ENCODE data around the gene KLHL29.

KLHL29 gene

DNA sequence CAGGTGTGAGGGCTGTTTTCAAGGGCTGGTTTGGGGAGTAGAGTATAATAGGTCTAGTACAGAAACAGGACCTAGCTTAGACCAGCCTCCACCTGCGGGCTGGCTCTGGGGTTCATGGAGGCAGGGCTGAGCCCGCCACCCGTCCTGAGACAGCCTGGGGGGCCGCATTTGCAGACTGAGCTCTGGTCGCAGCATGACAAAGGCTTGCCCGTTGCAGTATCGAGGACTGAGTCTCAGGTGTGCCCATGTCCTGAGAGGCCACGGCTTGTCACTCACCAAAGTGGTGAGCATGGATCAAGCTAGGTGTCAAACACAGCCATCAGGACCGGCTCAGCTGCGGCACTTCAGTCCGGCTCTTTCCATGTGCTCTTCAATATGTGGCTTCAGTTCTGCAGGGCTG, 144.7 kb downstream of the KLHL29 start:
- peaks cover 2 to 11% of the 10 kb centered on the region in 2 experiments for H3K4me1 ChIP-seq (ENCODE audit: control insufficient read depth in 1 of 2, insufficient read depth in 2 of 2, low read length in 2 of 2)
- H4K91ac ChIP-seq (ENCODE audit: low read depth, low read length) = no peak overlapping the region
- no CpG with 5 or more reads among the region's 11 CpGs for WGBS (ENCODE audit: extremely low coverage, insufficient coverage, insufficient read length)
- H2BK12ac ChIP-seq (ENCODE audit: low read length) = no peak overlapping the region
- no peaks in the 10 kb centered on the region for H3K79me2 ChIP-seq (ENCODE audit: control insufficient read depth, insufficient read depth, low read length, poor library complexity)
- peaks cover 2% of the 10 kb centered on the region for H3K9me3 ChIP-seq (ENCODE audit: insufficient read depth, low read depth, low read length)
- no peak overlapping the region for H3K4me3 ChIP-seq (ENCODE audit: low read depth, low read length)
- H3K4ac ChIP-seq (ENCODE audit: low read depth, low read length) = no peak overlapping the region
- H4K8ac ChIP-seq (ENCODE audit: low read depth, low read length) = no peak overlapping the region
- H3K9ac ChIP-seq (ENCODE audit: low read length) = no peak overlapping the region
- H3K18ac ChIP-seq (ENCODE audit: low read length) = no peak overlapping the region
- no peaks in the 10 kb centered on the region for H3K79me1 ChIP-seq (ENCODE audit: low read length)
- H2BK120ac ChIP-seq (ENCODE audit: insufficient read depth, low read length, poor library complexity) = no peak overlapping the region
- no peak overlapping the region for H3K14ac ChIP-seq (ENCODE audit: low read length)
- no peak overlapping the region for H4K12ac ChIP-seq (ENCODE audit: low read depth, low read length)
- H3K27me3 ChIP-seq (ENCODE audit: insufficient read depth, low read length) = no peaks in the 10 kb centered on the region
- no peak overlapping the region for H3K4me2 ChIP-seq (ENCODE audit: low read length)
- no peak overlapping the region for H2AFZ ChIP-seq (ENCODE audit: insufficient read depth, low read length, poor library complexity)
- H2AK5ac ChIP-seq (ENCODE audit: low read length) = no peak overlapping the region
- H2BK5ac ChIP-seq (ENCODE audit: low read depth, low read length, poor library complexity) = no peak overlapping the region
- no peak overlapping the region for H3K23ac ChIP-seq (ENCODE audit: low read length)
- H3K36me3 ChIP-seq (ENCODE audit: control insufficient read depth in 1 of 2, insufficient read depth in 2 of 2, low read length in 2 of 2) = no peaks in the 10 kb centered on the region
- no peak overlapping the region for H3K27ac ChIP-seq (ENCODE audit: low read depth, low read length)
- DNase-seq = no peak

DNA sequence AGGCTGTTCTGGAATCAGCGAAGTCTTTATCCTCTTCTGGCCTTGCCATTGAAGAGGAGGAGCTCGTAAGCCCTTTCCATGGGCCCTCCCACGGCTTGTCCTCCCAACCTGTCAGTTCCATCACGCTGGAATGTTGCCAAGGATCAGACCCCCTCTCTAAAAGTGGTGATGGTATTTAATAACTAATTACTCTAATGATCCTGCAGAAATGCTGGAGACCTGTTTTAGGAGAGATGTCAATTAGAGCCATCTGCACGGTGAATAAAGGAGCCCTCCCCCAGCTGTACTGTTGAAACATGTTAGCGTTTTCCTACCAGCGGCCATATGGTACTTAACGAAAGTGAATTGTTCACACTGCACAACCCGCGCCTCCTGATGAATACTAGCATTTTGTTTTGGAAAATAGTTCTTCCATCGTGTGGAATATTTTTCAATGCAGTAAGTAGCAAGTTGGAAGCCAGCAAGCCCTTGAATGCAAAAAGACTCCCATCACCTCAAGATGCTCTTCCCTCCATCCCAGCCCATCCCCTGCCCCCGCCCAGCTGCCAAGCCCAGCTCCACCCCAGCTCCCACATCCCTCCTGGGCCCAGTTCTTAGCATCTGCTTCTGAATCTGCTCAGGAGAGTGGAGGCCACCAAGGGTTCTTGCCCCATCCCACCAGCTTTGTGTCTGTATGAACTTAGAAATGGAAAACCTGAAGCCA, 145.4 kb downstream of the KLHL29 start:
- H3K79me1 ChIP-seq (ENCODE audit: low read length) = no peaks in the 10 kb centered on the region
- H3K18ac ChIP-seq (ENCODE audit: low read length) = no peak overlapping the region

DNA sequence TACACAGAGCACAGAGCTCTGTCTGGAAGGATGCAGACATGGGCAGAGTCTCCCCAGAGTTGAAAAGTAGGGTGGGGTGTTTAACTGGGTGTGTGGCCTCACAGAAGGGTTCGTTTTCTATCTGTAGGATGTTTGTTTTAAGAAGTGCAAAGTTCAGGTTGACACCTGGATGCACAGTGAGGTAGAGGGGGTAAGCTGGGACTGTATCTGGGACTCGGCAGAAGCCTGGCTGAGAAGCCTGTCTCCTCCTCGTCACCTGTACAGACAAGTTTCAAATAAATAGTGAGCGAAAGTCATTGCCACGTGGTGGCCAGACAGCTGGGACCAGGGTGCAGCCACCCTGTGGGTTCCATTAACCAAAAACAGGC, 145.9 kb downstream of the KLHL29 start:
- Histone ChIP-seq H3K27ac (ENCODE audit: low read depth, low read length) (no peak overlapping the region), H4K12ac (ENCODE audit: low read depth, low read length) (no peak overlapping the region), H3K36me3 (ENCODE audit: control insufficient read depth in 1 of 2, insufficient read depth in 2 of 2, low read length in 2 of 2) (no peaks in the 10 kb centered on the region), H3K23ac (ENCODE audit: low read length) (no peak overlapping the region), H3K14ac (ENCODE audit: low read length) (no peak overlapping the region), H3K18ac (ENCODE audit: low read length) (no peak overlapping the region), H3K4me1 (ENCODE audit: control insufficient read depth in 1 of 2, insufficient read depth in 2 of 2, low read length in 2 of 2) (peaks cover 2 to 11% of the 10 kb centered on the region in 2 experiments), H3K79me2 (ENCODE audit: control insufficient read depth, insufficient read depth, low read length, poor library complexity) (no peaks in the 10 kb centered on the region), H2BK5ac (ENCODE audit: low read depth, low read length, poor library complexity) (no peak overlapping the region), H2BK120ac (ENCODE audit: insufficient read depth, low read length, poor library complexity) (no peak overlapping the region), H4K91ac (ENCODE audit: low read depth, low read length) (no peak overlapping the region), H4K8ac (ENCODE audit: low read depth, low read length) (no peak overlapping the region), H3K4me2 (ENCODE audit: low read length) (no peak overlapping the region), H3K9me3 (ENCODE audit: insufficient read depth, low read depth, low read length) (no peaks in the 10 kb centered on the region), H3K27me3 (ENCODE audit: insufficient read depth, low read length) (no peaks in the 10 kb centered on the region), H3K79me1 (ENCODE audit: low read length) (no peaks in the 10 kb centered on the region), H2BK12ac (ENCODE audit: low read length) (no peak overlapping the region), H2AFZ (ENCODE audit: insufficient read depth, low read length, poor library complexity) (no peak overlapping the region), H3K4me3 (ENCODE audit: low read depth, low read length) (no peak overlapping the region), H3K4ac (ENCODE audit: low read depth, low read length) (no peak overlapping the region), H3K9ac (ENCODE audit: low read length) (no peak overlapping the region), H2AK5ac (ENCODE audit: low read length) (no peak overlapping the region)
- DNase-seq = no peak
- no CpG with 5 or more reads among the region's 5 CpGs for WGBS (ENCODE audit: extremely low coverage, insufficient coverage, insufficient read length)

More for the DNA sequence above, 145.4 kb downstream of the KLHL29 start:
- no CpG with 5 or more reads among the region's 12 CpGs for WGBS (ENCODE audit: extremely low coverage, insufficient coverage, insufficient read length)
- Histone ChIP-seq H4K8ac (ENCODE audit: low read depth, low read length) (no peak overlapping the region), H3K4me3 (ENCODE audit: low read depth, low read length) (no peak overlapping the region), H3K27ac (ENCODE audit: low read depth, low read length) (no peak overlapping the region), H4K12ac (ENCODE audit: low read depth, low read length) (no peak overlapping the region), H3K4me2 (ENCODE audit: low read length) (no peak overlapping the region), H3K4ac (ENCODE audit: low read depth, low read length) (no peak overlapping the region), H3K9ac (ENCODE audit: low read length) (no peak overlapping the region), H3K23ac (ENCODE audit: low read length) (no peak overlapping the region), H2BK120ac (ENCODE audit: insufficient read depth, low read length, poor library complexity) (no peak overlapping the region), H3K4me1 (ENCODE audit: control insufficient read depth in 1 of 2, insufficient read depth in 2 of 2, low read length in 2 of 2) (peaks cover 2 to 11% of the 10 kb centered on the region in 2 experiments), H4K91ac (ENCODE audit: low read depth, low read length) (no peak overlapping the region), H2BK5ac (ENCODE audit: low read depth, low read length, poor library complexity) (no peak overlapping the region), H3K14ac (ENCODE audit: low read length) (no peak overlapping the region), H3K27me3 (ENCODE audit: insufficient read depth, low read length) (no peaks in the 10 kb centered on the region), H2BK12ac (ENCODE audit: low read length) (no peak overlapping the region), H2AK5ac (ENCODE audit: low read length) (no peak overlapping the region), H3K9me3 (ENCODE audit: insufficient read depth, low read depth, low read length) (peaks cover 2% of the 10 kb centered on the region), H3K79me2 (ENCODE audit: control insufficient read depth, insufficient read depth, low read length, poor library complexity) (no peaks in the 10 kb centered on the region), H2AFZ (ENCODE audit: insufficient read depth, low read length, poor library complexity) (no peak overlapping the region), H3K36me3 (ENCODE audit: control insufficient read depth in 1 of 2, insufficient read depth in 2 of 2, low read length in 2 of 2) (no peaks in the 10 kb centered on the region)
- DNase-seq = no peak

DNA sequence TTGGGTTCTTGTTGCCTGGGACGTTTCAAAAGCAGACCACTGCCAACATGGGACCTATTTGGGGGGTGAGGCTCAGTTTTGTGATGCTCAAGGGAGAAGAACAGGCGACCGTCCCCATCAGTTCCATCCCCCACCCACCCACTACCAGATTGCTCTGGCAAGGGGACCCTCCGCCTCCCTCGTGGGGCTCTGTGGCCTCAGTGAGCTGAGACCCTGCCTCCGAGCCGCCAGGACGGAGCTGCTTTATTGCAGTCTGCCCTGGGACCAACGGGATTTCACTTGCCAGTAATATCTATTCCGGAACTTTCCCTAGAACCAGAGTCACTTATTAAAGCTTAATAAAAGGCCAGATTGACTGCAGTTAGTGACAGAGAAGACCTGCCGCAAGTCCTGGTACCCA, 146.3 kb downstream of the KLHL29 start:
- H3K27me3 ChIP-seq (ENCODE audit: insufficient read depth, low read length) = no peaks in the 10 kb centered on the region
- H3K36me3 ChIP-seq (ENCODE audit: control insufficient read depth in 1 of 2, insufficient read depth in 2 of 2, low read length in 2 of 2) = no peaks in the 10 kb centered on the region
- H3K23ac ChIP-seq (ENCODE audit: low read length) = no peak overlapping the region
- no peak for DNase-seq
- no peak overlapping the region for H3K4me3 ChIP-seq (ENCODE audit: low read depth, low read length)
- no peak overlapping the region for H3K9ac ChIP-seq (ENCODE audit: low read length)
- H3K4me2 ChIP-seq (ENCODE audit: low read length) = no peak overlapping the region
- H3K4ac ChIP-seq (ENCODE audit: low read depth, low read length) = no peak overlapping the region
- no peak overlapping the region for H4K8ac ChIP-seq (ENCODE audit: low read depth, low read length)
- H3K4me1 ChIP-seq (ENCODE audit: control insufficient read depth in 1 of 2, insufficient read depth in 2 of 2, low read length in 2 of 2) = peaks cover 2 to 11% of the 10 kb centered on the region in 2 experiments
- no peak overlapping the region for H3K14ac ChIP-seq (ENCODE audit: low read length)
- H3K79me1 ChIP-seq (ENCODE audit: low read length) = no peaks in the 10 kb centered on the region
- no peak overlapping the region for H4K91ac ChIP-seq (ENCODE audit: low read depth, low read length)
- no peaks in the 10 kb centered on the region for H3K79me2 ChIP-seq (ENCODE audit: control insufficient read depth, insufficient read depth, low read length, poor library complexity)
- H2BK5ac ChIP-seq (ENCODE audit: low read depth, low read length, poor library complexity) = no peak overlapping the region
- no peaks in the 10 kb centered on the region for H3K9me3 ChIP-seq (ENCODE audit: insufficient read depth, low read depth, low read length)
- H3K27ac ChIP-seq (ENCODE audit: low read depth, low read length) = no peak overlapping the region
- no peak overlapping the region for H2BK12ac ChIP-seq (ENCODE audit: low read length)
- no peak overlapping the region for H4K12ac ChIP-seq (ENCODE audit: low read depth, low read length)
- no CpG with 5 or more reads among the region's 11 CpGs for WGBS (ENCODE audit: extremely low coverage, insufficient coverage, insufficient read length)
- H2AFZ ChIP-seq (ENCODE audit: insufficient read depth, low read length, poor library complexity) = no peak overlapping the region
- no peak overlapping the region for H3K18ac ChIP-seq (ENCODE audit: low read length)
- H2BK120ac ChIP-seq (ENCODE audit: insufficient read depth, low read length, poor library complexity) = no peak overlapping the region
- H2AK5ac ChIP-seq (ENCODE audit: low read length) = no peak overlapping the region
